GM18868 (cell line): ENCODE results near the gene AKT3.
"Not testable (repeated sequence)": the region's sequence is repeated elsewhere in the genome, so short reads cannot be mapped to it uniquely, and the experiment has no call there.

Experiments
- ATAC-seq: cut with Tn5 transposase; IDR thresholded peaks from one replicate; pipeline ENCODE4 v1.9.1; 2021; ENCODE audit warnings: mild to moderate bottlenecking, moderate library complexity; ENCODE audit not compliant: unreplicated experiment

AKT3 gene

DNA sequence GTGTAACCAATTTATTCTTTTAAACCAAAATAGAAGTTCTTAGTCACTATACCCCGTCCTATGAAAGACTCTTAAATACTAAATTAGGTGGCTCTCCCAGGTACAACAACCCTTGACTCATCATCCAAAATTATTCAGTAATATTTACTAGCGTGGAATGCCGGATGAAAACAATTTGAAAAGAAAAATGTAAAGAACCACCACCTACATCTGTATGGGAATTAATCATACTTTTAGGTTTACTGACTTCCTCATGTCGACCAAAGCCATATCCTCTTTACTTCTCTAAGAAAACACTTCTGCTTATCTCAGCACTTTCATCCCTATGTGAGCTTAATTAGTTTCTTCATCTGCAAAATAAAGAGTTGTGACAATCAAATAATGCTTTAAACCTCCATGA lies 139.6 kb downstream of the AKT3 start:
- no peak for ATAC-seq

DNA sequence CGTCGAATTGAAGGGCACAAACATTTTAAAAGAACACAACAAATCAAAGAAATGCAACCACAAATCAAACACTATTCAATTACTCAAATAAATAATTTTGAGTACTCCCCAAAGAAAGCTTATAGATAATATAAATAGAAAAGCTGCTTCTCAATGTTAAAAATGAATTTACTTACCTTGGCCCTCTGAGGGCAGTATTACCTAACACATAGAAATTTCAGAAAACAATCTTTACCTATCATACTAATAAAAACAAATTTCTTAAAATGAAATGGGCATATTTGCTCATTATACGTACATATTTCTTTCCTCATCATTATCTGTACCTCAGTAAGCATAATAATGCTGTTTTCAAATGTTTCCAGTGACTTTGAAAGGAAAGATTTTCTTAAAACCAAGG lies 141.8 kb downstream of the AKT3 start:
- no peak for ATAC-seq

DNA sequence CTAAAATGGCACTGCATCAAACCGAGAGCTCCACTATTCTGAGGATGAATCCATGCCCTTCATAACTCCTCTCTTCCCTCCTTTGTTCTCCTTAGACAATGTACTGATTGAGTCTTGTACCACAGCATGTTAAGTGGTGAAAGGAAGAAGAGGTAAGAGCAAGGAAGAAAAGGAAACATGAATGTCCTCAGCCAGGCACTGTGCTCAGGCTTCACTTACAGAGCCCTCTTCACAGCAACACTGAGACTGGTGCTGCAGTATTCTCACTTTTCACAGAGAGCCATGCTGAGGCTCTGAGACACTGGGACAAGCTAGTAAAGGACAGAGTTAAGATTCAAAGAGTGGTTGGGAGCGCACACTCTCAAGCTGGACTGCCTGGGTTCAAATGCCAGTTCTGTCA lies 143.5 kb downstream of the AKT3 start:
- ATAC-seq = no peak

DNA sequence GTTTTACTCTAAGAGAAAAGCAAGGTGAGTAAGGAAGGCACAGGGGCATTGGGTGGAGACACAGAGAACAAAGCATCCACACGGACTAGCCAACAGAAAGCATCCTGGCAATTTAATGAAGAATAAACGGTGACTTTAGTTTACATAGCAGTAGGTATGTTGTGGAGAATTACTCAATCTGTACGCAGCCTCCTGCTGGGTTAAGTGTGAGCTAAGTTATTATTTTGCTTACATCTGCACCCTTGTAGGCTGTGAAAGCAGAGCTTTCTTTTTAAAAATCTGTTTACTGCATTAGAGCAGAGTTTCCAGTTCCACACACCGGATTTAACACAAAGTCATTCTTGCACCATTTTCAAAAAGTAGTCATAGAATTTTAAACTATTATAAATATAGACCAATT lies 144.5 kb downstream of the AKT3 start:
- no peak for ATAC-seq

DNA sequence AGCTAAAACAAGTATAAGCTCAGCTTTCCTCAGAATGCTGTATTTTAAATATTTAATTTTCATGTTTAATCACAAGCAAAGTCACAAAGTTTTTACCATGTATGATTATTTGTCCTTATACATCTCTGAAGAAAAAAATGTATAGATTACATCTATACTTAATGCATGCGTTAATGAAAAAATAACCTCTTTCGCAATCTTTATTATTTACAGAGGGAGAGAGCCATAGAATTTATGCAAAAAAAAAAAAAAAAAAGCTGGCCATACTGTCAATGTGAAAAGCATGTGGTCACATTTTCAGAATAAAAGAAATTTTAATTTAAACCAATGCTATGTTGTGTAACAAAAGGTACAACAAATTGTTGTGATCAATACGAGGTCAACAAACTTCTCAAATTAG lies 148.2 kb downstream of the AKT3 start:
- no peak for ATAC-seq

DNA sequence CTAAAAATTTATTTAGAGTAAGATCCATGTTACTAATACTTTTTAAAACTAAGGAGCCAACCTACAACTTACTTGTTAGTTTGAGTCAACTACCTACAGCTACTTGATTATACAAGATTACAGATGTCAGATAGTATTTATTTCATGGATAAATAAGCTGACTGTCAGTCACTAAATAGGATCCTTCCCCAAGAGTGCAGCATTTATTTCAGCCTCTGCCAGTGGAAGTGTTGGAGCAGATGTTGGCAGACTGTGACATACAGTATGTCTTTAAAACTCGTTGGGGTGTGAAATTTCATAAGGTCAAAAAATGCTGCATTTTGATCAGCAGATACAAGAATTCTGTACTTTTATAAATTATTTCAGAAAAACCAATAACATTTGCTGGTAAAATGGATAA lies 156.2 kb downstream of the AKT3 start:
- no peak for ATAC-seq

DNA sequence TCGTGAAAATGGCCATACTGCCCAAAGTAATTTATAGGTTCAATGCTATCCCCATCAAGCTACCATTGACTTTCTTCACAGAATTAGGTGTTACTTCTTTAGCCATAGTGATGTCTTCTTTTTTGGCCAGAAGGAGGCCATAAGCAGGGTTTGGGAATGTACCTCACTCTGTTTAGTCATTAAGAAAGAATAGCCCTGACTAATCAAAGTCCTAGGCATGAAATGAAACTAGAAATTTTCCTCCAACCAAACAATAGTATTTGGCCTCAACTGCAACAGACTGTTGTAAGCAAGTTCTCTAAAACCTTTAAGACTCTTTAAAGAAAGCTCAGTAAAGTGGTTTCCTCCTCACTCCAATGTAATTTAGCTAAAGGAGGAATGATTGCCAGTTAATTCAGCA lies 163.9 kb downstream of the AKT3 start:
- peak; percentile 89 for ATAC-seq

DNA sequence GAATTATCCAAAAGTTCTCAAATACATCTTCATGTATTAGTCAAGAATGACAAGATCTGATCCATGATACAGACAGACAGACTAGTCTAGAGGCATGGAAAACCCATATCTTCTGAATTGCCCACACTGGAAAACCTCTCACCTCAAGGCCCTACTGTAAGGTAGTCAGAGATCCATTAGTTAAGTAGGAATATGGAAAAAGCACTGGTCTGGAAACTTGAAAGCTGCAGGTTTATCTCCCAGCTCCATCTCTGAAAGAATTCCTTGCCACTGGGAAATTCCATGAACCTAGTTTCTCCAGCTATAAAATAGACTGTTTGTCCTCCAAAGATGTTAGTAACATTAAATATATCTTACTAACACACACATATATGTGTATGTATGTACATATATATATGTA lies 169.2 kb downstream of the AKT3 start:
- ATAC-seq = no peak

DNA sequence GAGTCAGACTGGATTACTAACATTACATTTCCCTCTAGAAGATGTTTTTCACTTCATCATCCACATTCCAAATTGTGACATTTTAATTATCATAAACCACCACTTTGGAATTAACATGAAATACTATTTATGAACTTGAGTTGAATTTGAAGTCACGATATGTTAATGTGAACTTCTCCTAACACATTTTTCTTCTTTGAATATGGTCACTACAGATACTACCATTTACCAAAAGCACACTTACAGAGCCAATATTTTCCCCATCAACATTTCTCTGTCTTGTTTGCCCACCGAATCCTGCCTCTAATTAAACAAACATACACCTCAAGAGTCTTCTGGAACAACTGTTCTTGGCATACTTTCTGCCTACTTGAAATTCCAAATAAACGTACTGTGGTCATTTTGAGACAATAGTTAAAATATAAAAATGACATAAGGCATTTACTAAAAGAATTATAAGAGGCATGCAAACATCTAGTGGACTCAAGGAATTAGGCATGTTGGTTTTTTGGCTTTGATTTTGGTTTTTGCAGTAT lies 177.4 kb downstream of the AKT3 start:
- ATAC-seq = no peak

DNA sequence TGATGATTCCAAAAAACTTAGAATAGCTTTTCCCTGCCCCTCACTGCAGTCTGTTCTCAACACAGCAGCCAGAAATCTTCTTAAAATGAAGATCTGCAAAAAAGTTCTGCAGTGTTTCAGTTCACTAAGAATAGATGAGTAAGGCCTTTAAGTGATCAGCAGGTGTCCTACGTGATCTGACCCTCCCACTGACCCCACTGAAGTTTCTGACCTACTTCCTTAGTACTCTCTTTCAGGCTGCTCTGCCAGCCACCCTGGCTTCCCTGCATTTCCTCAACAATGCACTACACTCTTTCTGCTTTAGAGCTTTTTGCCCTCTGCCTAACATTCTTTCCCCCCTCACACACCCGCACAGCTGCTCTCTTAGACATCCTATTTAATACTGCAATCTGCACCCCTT lies 182.5 kb downstream of the AKT3 start:
- no peak for ATAC-seq

DNA sequence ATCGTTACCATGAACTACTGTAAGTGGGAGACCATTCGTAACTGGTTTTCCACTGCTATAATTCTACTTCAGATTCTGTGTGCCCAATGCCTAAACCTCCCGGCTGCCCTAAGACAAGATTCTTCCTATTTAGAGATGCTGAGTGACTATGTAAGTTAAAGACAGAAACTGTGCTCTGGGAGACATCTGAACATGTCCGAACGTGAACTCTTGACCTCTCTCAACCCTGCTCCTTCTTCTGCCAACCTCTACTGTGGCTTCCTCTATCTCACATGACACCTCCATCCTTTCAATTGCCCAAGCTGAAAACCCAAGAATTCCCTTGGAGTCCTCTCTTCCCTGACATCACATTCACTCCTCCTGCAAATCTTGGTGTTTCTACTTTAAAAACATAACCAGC lies 182.9 kb downstream of the AKT3 start:
- ATAC-seq = no peak

DNA sequence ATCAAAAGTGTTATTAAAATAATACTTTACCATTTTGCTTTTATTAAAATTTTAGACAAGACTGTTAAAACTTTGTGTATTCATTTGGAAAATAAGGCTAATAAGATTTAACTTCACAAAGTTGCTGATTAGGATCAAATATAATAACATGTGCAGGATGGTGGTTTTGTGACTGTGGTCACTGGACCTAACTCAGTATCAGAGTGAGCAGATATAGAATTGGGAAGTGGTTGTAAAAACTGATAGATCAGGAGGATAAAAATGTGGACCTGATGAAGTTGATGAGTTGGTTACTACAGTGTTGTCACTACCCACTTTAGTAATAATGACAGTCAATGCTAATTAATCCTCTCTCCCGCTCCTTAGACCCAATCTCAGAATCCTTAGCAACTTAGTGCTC lies 186.4 kb downstream of the AKT3 start:
- no peak for ATAC-seq

DNA sequence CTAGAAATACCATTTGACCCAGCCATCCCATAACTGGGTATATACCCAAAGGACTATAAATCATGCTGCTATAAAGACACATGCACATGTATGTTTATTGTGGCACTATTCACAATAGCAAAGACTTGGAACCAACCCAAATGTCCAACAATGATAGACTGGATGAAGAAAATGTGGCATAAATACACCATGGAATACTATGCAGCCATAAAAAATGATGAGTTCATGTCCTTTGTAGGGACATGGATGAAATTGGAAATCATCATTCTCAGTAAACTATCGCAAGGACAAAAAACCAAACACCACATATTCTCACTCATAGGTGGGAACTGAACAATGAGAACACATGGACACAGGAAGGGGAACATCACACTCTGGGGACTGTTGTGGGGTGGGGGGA lies 187.9 kb downstream of the AKT3 start:
- ATAC-seq = not testable (repeated sequence)

DNA sequence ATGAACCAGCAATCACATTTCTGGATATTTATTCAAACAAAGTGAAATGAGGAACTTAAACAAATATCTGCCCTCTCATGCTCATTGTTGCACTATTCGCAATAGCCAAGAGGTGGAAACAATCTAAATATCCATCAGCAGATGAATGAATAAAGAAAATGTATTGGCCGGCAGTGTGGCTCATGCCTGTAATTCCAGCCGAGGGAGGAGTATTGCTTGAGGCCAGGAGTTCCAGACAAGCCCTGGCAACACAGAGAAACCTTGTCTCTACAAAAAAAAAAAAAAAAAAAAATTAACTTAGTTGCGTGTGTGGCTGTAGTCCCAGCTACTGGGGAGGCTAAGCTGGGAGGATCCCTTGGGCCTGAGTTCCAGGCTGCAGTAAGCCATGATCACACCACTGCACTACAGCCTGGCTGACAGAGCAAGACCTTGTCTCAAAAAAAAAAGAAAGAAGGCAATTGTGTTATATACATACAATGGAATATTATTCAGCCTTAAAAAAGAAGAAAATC lies 191.4 kb downstream of the AKT3 start:
- no peak for ATAC-seq

DNA sequence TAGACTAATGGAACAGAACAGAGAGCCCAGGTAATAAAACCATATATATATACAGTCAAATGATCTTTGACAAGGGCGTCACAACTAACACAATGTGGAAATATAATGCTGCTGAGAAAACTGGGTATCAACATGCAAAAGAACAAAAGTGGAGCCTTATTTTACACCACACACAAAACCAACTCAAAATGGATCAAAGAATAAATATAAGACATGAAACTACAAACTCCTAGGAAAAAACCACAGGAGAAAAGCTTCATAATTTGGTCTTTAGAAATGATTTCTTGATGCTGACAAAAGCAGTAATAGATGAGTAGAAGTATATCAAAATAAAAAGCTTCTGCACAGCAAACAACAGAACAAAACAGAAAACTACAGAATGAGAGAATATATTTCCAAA lies 192.2 kb downstream of the AKT3 start:
- ATAC-seq = no peak

DNA sequence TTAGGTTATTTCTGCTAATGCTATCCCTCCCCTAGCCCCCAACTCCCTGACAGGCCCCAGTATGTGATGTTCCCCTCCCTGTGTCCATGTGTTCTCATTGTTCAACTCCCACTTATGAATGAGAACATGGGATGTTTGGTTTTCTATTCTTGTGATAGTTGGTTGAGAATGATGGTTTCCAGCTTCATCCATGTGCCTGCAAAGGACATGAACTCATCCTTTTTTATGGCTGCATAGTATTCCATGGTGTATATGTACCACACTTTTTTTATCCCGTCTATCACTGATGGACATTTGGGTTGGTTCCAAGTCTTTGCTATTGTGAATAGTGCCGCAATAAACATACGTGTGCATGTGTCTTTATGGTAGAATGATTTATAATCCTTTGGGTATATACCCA lies 200.5 kb downstream of the AKT3 start:
- not testable (repeated sequence) for ATAC-seq

DNA sequence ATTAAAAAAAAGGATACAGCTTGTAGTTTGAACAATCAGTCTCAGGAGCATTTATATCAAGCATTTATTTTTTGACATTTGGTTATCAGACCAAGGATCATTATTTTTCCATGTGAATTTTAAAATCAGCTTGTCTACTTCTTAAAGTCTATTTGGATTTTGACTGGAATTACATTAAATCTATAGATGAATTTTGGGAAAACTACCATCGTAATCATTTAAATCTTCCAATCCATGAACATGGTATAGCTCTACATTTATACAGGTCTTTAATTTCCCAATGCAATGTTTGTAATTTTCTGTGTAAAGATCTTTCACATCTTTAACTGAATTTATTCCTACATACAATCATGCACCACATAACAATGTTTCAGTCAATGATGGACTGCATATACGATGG lies 203.2 kb downstream of the AKT3 start:
- ATAC-seq = no peak

DNA sequence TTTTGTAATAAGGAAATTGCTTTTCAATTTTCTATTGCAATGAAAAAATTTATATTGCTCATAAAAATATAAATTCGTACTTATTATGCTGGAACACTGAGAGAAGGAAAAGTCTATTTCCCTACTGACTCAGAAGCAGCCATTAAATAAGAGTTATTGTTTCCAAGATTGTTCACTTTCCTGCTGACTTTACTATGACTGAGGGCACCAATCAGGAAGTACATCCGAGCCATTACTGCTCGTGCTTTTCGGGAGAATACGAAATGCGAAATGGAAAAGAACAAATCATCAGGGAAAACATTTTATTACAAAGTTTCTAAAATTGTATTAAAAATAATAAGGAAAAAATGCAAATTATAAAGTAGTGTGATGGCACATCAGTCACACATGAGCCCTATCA lies 204.8 kb downstream of the AKT3 start:
- no peak for ATAC-seq

DNA sequence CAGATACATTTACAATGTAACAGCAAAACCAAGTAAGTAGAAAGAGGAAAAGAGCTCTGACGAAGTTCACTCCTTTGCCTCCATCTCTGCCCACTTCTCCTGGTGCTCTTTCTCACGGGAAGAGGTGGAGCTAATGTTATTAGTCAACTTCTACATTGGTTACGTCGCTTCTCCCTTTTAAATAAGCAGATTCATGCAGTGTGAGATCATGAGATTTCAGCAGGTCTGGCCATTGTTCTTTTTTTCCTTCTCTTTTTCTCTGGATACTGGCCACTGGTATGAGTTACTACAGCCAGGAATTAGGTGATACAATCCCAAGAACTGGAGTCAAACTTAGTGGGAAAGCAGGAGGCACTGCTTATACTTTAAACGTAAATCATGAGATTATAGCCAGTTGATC lies 207.1 kb downstream of the AKT3 start:
- no peak for ATAC-seq

DNA sequence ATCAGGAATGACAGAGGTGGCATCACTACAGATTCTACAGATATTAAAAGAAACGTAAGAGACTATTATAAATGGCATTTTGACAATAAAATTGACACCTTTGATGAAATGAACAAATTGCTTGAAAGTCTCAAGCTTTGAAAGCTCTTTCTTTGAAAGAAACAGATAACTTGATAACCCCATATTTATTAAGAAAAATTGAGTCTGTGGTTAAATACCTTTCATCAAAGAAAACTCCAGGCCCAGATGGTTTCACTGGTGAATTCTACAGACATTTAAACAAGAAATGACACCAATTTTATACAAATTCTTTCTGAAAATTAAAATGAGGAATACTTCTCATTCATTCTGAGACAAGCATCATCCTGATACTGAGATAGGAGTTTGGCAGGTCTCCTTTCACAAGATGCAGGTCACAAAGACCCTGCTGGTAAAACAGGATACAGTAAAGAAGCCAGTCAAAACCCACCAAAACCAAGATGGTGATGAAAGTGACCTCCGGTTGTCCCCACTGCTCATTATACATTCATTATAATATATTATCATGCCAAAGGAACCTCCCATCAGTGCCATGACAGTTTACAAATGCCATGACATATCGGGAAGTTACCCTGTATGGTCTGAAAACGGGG lies 210.9 kb downstream of the AKT3 start:
- ATAC-seq = no peak

DNA sequence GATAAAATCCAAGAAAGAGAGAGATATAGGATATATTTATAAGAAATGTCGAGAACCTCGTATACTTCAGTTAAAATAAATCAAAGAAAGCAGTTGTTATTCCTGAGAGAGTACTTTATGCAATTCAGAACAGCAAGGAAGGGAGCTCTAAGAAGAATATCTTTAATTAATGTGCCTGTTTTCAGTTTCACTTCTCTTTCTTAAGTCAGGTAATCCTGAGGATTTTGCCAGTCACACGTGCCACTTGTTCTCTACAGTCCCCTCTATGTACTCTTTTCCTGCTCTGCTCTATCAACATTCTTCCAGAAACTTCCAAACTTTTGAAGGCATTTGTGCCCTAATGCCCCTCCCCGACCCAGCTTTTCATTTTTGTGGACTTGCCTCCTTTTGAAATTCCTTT lies 211.9 kb downstream of the AKT3 start:
- ATAC-seq = no peak

DNA sequence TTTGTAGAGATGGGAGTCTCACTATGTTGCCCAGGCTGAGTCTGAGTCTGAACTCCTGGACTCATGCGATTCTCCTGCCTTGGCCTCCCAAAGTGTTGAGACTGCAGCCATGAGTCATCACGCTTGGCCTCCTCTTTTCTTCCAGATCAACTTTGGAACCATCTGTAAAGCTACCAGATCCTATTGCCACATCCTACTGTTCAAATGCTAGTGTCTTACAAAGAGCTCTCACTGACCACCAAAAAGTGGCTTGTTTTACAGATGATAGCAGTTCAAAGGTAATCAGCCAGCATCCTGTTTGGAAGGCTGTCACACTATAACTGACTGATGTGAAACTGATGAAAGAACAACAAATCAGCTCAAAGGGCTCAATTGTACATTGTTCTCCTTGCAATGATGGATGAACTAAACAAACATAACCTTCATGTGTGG lies 221.6 kb downstream of the AKT3 start:
- no peak for ATAC-seq

DNA sequence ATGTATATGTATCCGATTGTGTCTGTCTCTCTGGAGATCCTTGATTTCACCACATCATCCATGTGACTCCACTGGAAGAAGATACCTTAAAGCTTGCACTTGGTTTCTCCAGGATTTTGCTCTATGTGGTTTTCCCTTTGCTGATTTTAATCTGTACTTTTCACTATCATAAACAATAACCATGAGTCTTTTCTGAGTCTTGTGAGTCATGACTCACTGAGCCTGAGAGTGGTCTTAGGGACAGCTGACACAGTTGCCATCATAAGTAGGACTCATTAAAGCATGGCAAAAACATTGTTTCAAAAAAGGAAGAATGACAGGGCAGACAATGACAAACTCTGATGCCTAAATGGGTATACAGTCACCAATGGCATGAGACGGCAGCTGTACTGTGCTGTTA lies 226.2 kb downstream of the AKT3 start:
- ATAC-seq = no peak
